ENCODE results near the gene QTRT2. TPM values are rescaled to one million over a fixed set of nuclear protein-coding genes. Genes with fewer than 3 reads are reported as not detected.

The QTRT2 gene
- total and polyA plus RNA-seq, 2 of the 8 experiments (the other 6 are each of a cell fraction or from before 2014, with no cell fraction given): 13.3 to 54.5 TPM

- FAIRE-seq (no peak), DNase-seq (ENCODE audit: low read depth in 1 of 2, low spot score in 2 of 2) (no peak)
- TF ChIP-seq PHF8 (conservative IDR thresholded peaks at IDR 0.05; ENCODE audit: low read depth, low read length) (no peak), TAF7 (optimal IDR thresholded peaks at IDR 0.05; ENCODE audit: borderline replicate concordance, low read depth, low read length) (no peak), GABPA (IDR thresholded peaks at IDR 0.05; ENCODE audit: borderline replicate concordance, insufficient read depth, low read length) (no peak), TAF1 (IDR thresholded peaks at IDR 0.05; ENCODE audit: low read depth, low read length) (no peak), E2F6 (IDR thresholded peaks at IDR 0.05) (no peak)
- no peak overlapping the region for H3K23ac ChIP-seq (ENCODE audit: insufficient read length)
- no peak overlapping the region for H3K56ac ChIP-seq (replicated peaks; ENCODE audit: insufficient read length, low read depth, low read length)
- no peaks in the 10 kb centered on the region for H4K20me1 ChIP-seq (replicated peaks in 1 of 2; ENCODE audit: control insufficient read depth in 1 of 2, insufficient read depth in 2 of 2, low read length in 2 of 2)
- H4K8ac ChIP-seq (ENCODE audit: extremely low read depth, insufficient read depth, low read length): no peak overlapping the region
- WGBS, 2 experiments (ENCODE audit: extremely low coverage in 1 of 2, insufficient coverage in 1 of 2, insufficient read length in 1 of 2, insufficient replicate concordance in 2 of 2, low coverage in 1 of 2, low lambda C conversion rate in 2 of 2, missing lambda C conversion rate in 1 of 2): 90% methylated on average over 5 of the region's 5 CpGs; no CpG with 5 or more reads in 1 of the 2 experiments
- H3K23me2 ChIP-seq (ENCODE audit: low read depth, low read length): no peaks in the 10 kb centered on the region
- ChIA-PET POLR2A (ENCODE audit: partially characterized antibody) (no interaction called here), CTCF (ENCODE audit: partially characterized antibody) (no interaction called here)
- H3K36me3 ChIP-seq (ENCODE audit: control insufficient read depth in 2 of 4, insufficient read depth in 4 of 4, low read length in 3 of 4): no peaks in the 10 kb centered on the region
- no peak overlapping the region for H4K91ac ChIP-seq (replicated peaks; ENCODE audit: insufficient read length, low read length)
- H2BK120ac ChIP-seq (replicated peaks; ENCODE audit: low read depth, low read length): no peak overlapping the region
- no peak overlapping the region for H2BK12ac ChIP-seq (ENCODE audit: low read depth, low read length)
- no peak overlapping the region for H2BK15ac ChIP-seq (ENCODE audit: low read length)
- no peaks in the 10 kb centered on the region for H3K27me3 ChIP-seq (replicated peaks in 1 of 4; ENCODE audit: control insufficient read depth in 3 of 4, extremely low read depth in 1 of 4, insufficient read depth in 3 of 4, low read length in 3 of 4)
- no peak overlapping the region for H3K18ac ChIP-seq (ENCODE audit: extremely low read depth, low read length)
- H4K5ac ChIP-seq (ENCODE audit: insufficient read length, low read depth, low read length): no peak overlapping the region
- H3K79me2 ChIP-seq (ENCODE audit: control insufficient read depth in 1 of 2, insufficient read depth in 2 of 2, low read length in 2 of 2): no peaks in the 10 kb centered on the region
- H3K27ac ChIP-seq (ENCODE audit: low read depth, low read length): no peak overlapping the region
- H2AK5ac ChIP-seq (ENCODE audit: low read depth, low read length): no peak overlapping the region
- H2BK20ac ChIP-seq (ENCODE audit: low read length): no peak overlapping the region
- H3K4me2 ChIP-seq (ENCODE audit: insufficient read depth in 1 of 2, low read depth in 2 of 2, low read length in 2 of 2): no peak overlapping the region
- H3K9ac ChIP-seq (replicated peaks in 1 of 4; ENCODE audit: extremely low read depth in 1 of 4, low read depth in 3 of 4, low read length in 3 of 4): no peak overlapping the region
- H3K14ac ChIP-seq (ENCODE audit: insufficient read length): no peak overlapping the region
- H3K4me3 ChIP-seq (ENCODE audit: extremely low read depth in 1 of 4, insufficient read depth in 2 of 4, low read depth in 3 of 4, low read length in 4 of 4): no peak overlapping the region
- H3K9me3 ChIP-seq (ENCODE audit: insufficient read depth in 2 of 2, low read depth in 1 of 2, low read length in 1 of 2): no peaks in the 10 kb centered on the region
- no peaks in the 10 kb centered on the region for H3K4me1 ChIP-seq (replicated peaks in 1 of 4; ENCODE audit: control insufficient read depth in 3 of 4, insufficient read depth in 4 of 4, low read length in 3 of 4)
- no peak overlapping the region for H2BK5ac ChIP-seq (ENCODE audit: low read depth, low read length)
- H3K79me1 ChIP-seq (ENCODE audit: low read depth, low read length): no peaks in the 10 kb centered on the region
- no peak overlapping the region for H2AFZ ChIP-seq (ENCODE audit: low read length)
- H3K4ac ChIP-seq (replicated peaks; ENCODE audit: insufficient read length, low read depth, low read length): no peak overlapping the region
Measured at GRCh38 chr3:114034787-114035545, 21.6 kb upstream of the QTRT2 start.

All from H1 (cell line).